HUES6 (cell line): Measurements from ENCODE around the gene NF1.
"Not testable (repeated sequence)": the region's sequence is repeated elsewhere in the genome, so short reads cannot be mapped to it uniquely, and the experiment has no call there.

Experiments
- H3K27ac ChIP-seq: 2 replicates; pipeline ENCODE4 v1.7.0; 2013; ENCODE audit warnings: low read depth, mild to moderate bottlenecking, low read length, inconsistent platforms
- H3K27me3 ChIP-seq: 2 replicates; pipeline ENCODE4 v1.6.1; 2013; ENCODE audit warnings: low read length; ENCODE audit not compliant: control insufficient read depth, insufficient read depth
- H3K36me3 ChIP-seq: 2 replicates; pipeline ENCODE4 v1.6.1; 2013; ENCODE audit warnings: low read length; ENCODE audit not compliant: control insufficient read depth, insufficient read depth
- H3K4me1 ChIP-seq: 2 replicates; pipeline ENCODE4 v1.6.1; 2013; ENCODE audit warnings: low read length; ENCODE audit not compliant: control insufficient read depth, insufficient read depth
- H3K4me3 ChIP-seq: 2 replicates; pipeline ENCODE4 v1.5.1; 2013; ENCODE audit warnings: low read depth, low read length
- H3K9ac ChIP-seq: one replicate; pipeline ENCODE4 v1.6.1; 2013; ENCODE audit warnings: mild to moderate bottlenecking, low read length
- H3K9me3 ChIP-seq: 2 replicates; pipeline ENCODE4 v1.6.1; 2013; ENCODE audit warnings: low read depth, low read length; ENCODE audit not compliant: control insufficient read depth, insufficient read depth

The NF1 gene

DNA sequence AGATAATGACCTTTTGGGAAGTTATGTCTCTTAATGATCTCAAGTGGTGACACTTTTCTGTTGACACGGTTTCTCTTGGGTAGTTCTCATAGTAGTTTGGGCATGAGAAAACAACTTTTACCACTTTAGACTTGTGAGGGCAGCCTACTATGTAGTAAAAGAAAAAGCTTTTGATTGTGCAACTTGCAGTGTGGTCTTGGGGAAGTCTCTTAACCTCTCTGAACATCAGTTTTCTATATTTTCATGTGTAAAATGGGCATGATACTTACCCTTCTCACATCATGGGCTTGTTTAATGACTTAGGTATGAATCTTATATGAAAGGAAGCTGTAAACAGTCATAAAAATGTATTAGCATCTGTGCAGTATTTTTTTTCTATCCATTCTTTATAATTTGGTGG, 11.2 kb downstream of the NF1 start:
- 0 out of 2 replicates have a peak, but pooled peaks cover 3% of the 10 kb centered on the region for H3K36me3 ChIP-seq
- H3K4me3 ChIP-seq, result no peak overlapping the region
- H3K9me3 ChIP-seq, result 0 out of 2 replicates have a peak, but pooled peaks cover 4% of the 10 kb centered on the region
- H3K4me1 ChIP-seq, result peaks cover 11% of the 10 kb centered on the region
- H3K27ac ChIP-seq, result no peak overlapping the region
- no peaks in the 10 kb centered on the region for H3K27me3 ChIP-seq
- no peak overlapping the region for H3K9ac ChIP-seq

- no peaks in the 10 kb centered on the region for H3K27me3 ChIP-seq
- H3K9me3 ChIP-seq, result no peaks in the 10 kb centered on the region
- H3K4me3 ChIP-seq, result no peak overlapping the region
- 0 out of 2 replicates have a peak, but pooled peaks cover 3% of the 10 kb centered on the region for H3K36me3 ChIP-seq
- H3K9ac ChIP-seq, result no peak overlapping the region
- H3K27ac ChIP-seq, result no peak overlapping the region
- H3K4me1 ChIP-seq, result peaks cover 24% of the 10 kb centered on the region
Observed at GRCh38 chr17:31111183-31111582, 16.4 kb downstream of the NF1 start.

- Histone ChIP-seq H3K4me1 (peaks cover 24% of the 10 kb centered on the region), H3K4me3 (no peak overlapping the region), H3K9ac (no peak overlapping the region), H3K27ac (no peak overlapping the region), H3K9me3 (no peaks in the 10 kb centered on the region), H3K36me3 (0 out of 2 replicates have a peak, but pooled peaks cover 3% of the 10 kb centered on the region), H3K27me3 (no peaks in the 10 kb centered on the region)
Observed at GRCh38 chr17:31112001-31112661, 17.4 kb downstream of the NF1 start.

GRCh38 chr17:31113368-31113767, 18.6 kb downstream of the NF1 start:
- peaks cover 24% of the 10 kb centered on the region for H3K4me1 ChIP-seq
- H3K27me3 ChIP-seq, H3K36me3 ChIP-seq, H3K27ac ChIP-seq, H3K9ac ChIP-seq, H3K4me3 ChIP-seq, H3K9me3 ChIP-seq: not testable (repeated sequence)

GRCh38 chr17:31113939-31114338, 19.2 kb downstream of the NF1 start:
- H3K27me3 ChIP-seq, result no peaks in the 10 kb centered on the region
- no peak overlapping the region for H3K4me3 ChIP-seq
- H3K9ac ChIP-seq, result no peak overlapping the region
- peaks cover 24% of the 10 kb centered on the region for H3K4me1 ChIP-seq
- H3K27ac ChIP-seq, result no peak overlapping the region
- H3K36me3 ChIP-seq, result no peaks in the 10 kb centered on the region
- no peaks in the 10 kb centered on the region for H3K9me3 ChIP-seq

- Histone ChIP-seq H3K4me3 (no peak overlapping the region), H3K27me3 (no peaks in the 10 kb centered on the region), H3K27ac (no peak overlapping the region)
Observed at GRCh38 chr17:31114956-31115555, 20.3 kb downstream of the NF1 start.

GRCh38 chr17:31116167-31116566, 21.4 kb downstream of the NF1 start:
- H3K36me3 ChIP-seq, result no peaks in the 10 kb centered on the region
- H3K27ac ChIP-seq, result no peak overlapping the region
- H3K4me3 ChIP-seq, result no peak overlapping the region
- H3K27me3 ChIP-seq, result no peaks in the 10 kb centered on the region
- no peak overlapping the region for H3K9ac ChIP-seq
- no peaks in the 10 kb centered on the region for H3K9me3 ChIP-seq
- H3K4me1 ChIP-seq, result peaks cover 12% of the 10 kb centered on the region

More at GRCh38 chr17:31114956-31115555, 20.3 kb downstream of the NF1 start:
- H3K36me3 ChIP-seq, result no peaks in the 10 kb centered on the region
- H3K9ac ChIP-seq, result no peak overlapping the region
- H3K9me3 ChIP-seq, result no peaks in the 10 kb centered on the region
- H3K4me1 ChIP-seq, result peaks cover 19% of the 10 kb centered on the region

DNA sequence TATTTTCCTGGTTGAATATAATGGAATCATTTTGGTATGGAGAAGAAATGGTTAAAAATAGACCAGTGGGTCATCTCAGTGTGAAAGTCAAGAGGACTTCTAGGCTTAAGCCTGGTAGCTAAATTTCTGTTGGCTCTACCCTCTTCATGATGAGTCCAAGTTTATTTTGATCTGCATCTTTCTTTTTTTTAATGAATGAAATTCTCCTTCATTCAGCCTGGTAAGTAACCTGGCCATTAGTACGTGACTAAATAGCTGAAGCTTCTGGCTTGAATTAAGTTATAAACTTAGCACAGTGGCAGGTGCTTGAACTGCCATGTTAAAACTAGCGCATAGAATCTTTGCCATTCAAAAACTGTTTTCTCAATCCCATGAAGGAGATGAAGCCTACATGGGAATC, 28.0 kb downstream of the NF1 start:
- no peaks in the 10 kb centered on the region for H3K9me3 ChIP-seq
- 0 out of 2 replicates have a peak, but pooled peaks cover 3% of the 10 kb centered on the region for H3K4me1 ChIP-seq
- H3K27ac ChIP-seq, result no peak overlapping the region
- H3K27me3 ChIP-seq, result no peaks in the 10 kb centered on the region
- H3K36me3 ChIP-seq, result no peaks in the 10 kb centered on the region
- no peak overlapping the region for H3K4me3 ChIP-seq
- no peak overlapping the region for H3K9ac ChIP-seq

DNA sequence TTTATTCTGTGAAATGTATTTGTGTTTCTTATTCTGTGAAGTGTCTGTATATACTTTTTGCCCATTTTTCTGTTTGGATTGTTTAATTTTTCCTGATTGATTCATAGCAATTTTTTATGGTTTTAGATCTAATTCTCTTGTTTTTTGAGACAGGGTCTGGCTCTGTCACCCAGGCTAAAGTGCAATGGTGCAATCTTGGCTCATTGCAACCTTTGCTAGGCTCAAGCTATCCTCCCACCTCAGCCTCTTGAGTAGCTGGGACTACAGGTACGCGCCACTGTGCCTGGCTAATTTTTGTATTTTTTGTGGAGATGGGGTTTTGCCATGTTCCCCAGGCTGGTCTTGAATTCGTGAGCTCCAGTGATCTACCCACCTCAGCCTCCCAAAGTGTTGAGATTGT, 31.5 kb downstream of the NF1 start:
- H3K36me3 ChIP-seq, result no peaks in the 10 kb centered on the region
- H3K9ac ChIP-seq, result no peak overlapping the region
- no peak overlapping the region for H3K27ac ChIP-seq
- no peaks in the 10 kb centered on the region for H3K9me3 ChIP-seq
- H3K4me3 ChIP-seq, result no peak overlapping the region
- no peaks in the 10 kb centered on the region for H3K27me3 ChIP-seq
- H3K4me1 ChIP-seq, result peaks cover 12% of the 10 kb centered on the region

GRCh38 chr17:31128241-31128640, 33.5 kb downstream of the NF1 start:
- peaks cover 10% of the 10 kb centered on the region for H3K4me1 ChIP-seq
- no peak overlapping the region for H3K4me3 ChIP-seq
- no peaks in the 10 kb centered on the region for H3K36me3 ChIP-seq
- no peak overlapping the region for H3K9ac ChIP-seq
- H3K9me3 ChIP-seq, result no peaks in the 10 kb centered on the region
- no peaks in the 10 kb centered on the region for H3K27me3 ChIP-seq
- no peak overlapping the region for H3K27ac ChIP-seq

DNA sequence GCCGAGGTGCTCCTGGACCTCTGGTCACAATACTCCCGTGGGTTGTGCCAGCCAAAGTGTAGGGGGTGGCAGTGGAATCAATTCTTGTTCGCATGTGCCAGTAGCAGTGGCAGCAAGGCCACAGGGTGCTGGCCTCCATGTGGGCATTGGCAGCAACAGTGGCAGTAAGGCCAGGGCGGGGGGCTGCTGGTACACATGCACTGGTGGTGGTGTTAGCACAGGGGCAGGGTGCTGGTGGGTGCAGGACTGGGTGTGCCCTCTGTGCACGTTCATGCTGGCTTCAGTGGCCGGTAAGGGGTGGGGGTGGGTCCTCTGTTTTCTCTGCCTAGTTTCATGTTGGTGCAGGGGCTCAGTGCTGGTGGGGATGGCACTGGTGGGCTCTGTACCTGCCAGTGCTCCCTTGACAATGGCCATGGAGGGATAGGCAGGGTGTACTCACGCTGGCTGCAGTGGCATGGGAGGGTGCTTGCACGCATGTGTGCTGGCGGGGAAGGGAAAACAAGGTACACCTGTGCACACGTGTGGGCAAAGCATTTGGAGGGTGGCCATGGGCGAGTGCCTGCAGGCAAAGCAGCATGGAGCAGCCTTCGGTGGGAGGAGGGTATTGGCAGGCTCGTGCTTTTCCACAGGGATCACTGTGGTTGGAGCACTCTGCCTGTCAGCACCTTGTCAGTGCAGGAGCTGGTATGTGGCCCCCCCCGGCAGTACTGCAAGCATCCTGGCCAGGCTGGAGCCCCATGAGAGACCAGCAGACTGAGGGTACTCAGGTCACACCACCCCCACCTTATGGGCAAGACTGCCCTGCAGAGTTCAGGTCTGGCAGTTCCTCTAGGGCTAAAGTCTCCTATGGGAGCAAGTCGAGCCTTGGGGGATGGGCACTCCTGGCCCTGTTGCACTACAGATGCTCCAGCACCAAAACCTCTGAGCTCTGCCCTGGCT, 35.8 kb downstream of the NF1 start:
- no peak overlapping the region for H3K4me3 ChIP-seq
- no peak overlapping the region for H3K27ac ChIP-seq
- peaks cover 10% of the 10 kb centered on the region for H3K4me1 ChIP-seq
- no peak overlapping the region for H3K9ac ChIP-seq
- no peaks in the 10 kb centered on the region for H3K36me3 ChIP-seq
- H3K9me3 ChIP-seq, result no peaks in the 10 kb centered on the region
- H3K27me3 ChIP-seq, result no peaks in the 10 kb centered on the region
